GM19468 (cell line): ENCODE results near the gene SDR42E2.
"Not testable (repeated sequence)": the region's sequence is repeated elsewhere in the genome, so short reads cannot be mapped to it uniquely, and the experiment has no call there.

Experiments used
- ATAC-seq: cut with Tn5 transposase; IDR thresholded peaks from one replicate; pipeline ENCODE4 v1.9.1; 2021; ENCODE audit warnings: mild to moderate bottlenecking, moderate library complexity, moderate number of reproducible peaks; ENCODE audit not compliant: unreplicated experiment; ENCODE audit errors: extremely low read depth

Gene SDR42E2

GRCh38 chr16:22161999-22162655 is at the start of gene SDR42E2:
Gene SDR42E2, plus strand, starts transcription at chr16:22162506. Its CDS starts 3,077 bp downstream, at chr16:22165583.
- no peak for ATAC-seq

GRCh38 chr16:22116095-22116700 is 46.1 kb upstream of the SDR42E2 start:
- no peak for ATAC-seq

- ATAC-seq: no peak
Measured at GRCh38 chr16:22117609-22118008, 44.7 kb upstream of the SDR42E2 start.

GRCh38 chr16:22120440-22120839 is 41.9 kb upstream of the SDR42E2 start:
- ATAC-seq: no peak

GRCh38 chr16:22122239-22122638 is 40.1 kb upstream of the SDR42E2 start:
- no peak for ATAC-seq

GRCh38 chr16:22123146-22123545 is 39.2 kb upstream of the SDR42E2 start:
- ATAC-seq: no peak

- ATAC-seq: no peak
Measured at GRCh38 chr16:22123759-22124490, 38.4 kb upstream of the SDR42E2 start.

GRCh38 chr16:22124583-22125284 is 37.6 kb upstream of the SDR42E2 start:
- ATAC-seq: no peak

GRCh38 chr16:22126037-22126558 is 36.2 kb upstream of the SDR42E2 start:
- no peak for ATAC-seq

- not testable (repeated sequence) for ATAC-seq
Measured at GRCh38 chr16:22128537-22128936, 33.8 kb upstream of the SDR42E2 start.

GRCh38 chr16:22130528-22130927 is 31.8 kb upstream of the SDR42E2 start:
- ATAC-seq: no peak

- ATAC-seq: no peak
Measured at GRCh38 chr16:22132801-22133200, 29.5 kb upstream of the SDR42E2 start.

- no peak for ATAC-seq
Measured at GRCh38 chr16:22138482-22138881, 23.8 kb upstream of the SDR42E2 start.

- no peak for ATAC-seq
Measured at GRCh38 chr16:22139008-22139407, 23.3 kb upstream of the SDR42E2 start.

GRCh38 chr16:22139732-22140131 is 22.6 kb upstream of the SDR42E2 start:
- ATAC-seq: no peak

- no peak for ATAC-seq
Measured at GRCh38 chr16:22141767-22142166, 20.5 kb upstream of the SDR42E2 start.

- no peak for ATAC-seq
Measured at GRCh38 chr16:22144520-22144919, 17.8 kb upstream of the SDR42E2 start.

- ATAC-seq: no peak
Measured at GRCh38 chr16:22147853-22148252, 14.5 kb upstream of the SDR42E2 start.

- ATAC-seq: no peak
Measured at GRCh38 chr16:22151246-22151998, 10.9 kb upstream of the SDR42E2 start.

- ATAC-seq: no peak
Measured at GRCh38 chr16:22152316-22152715, 10.0 kb upstream of the SDR42E2 start.
